Gastroesophageal sphincter (tissue), 3 donors: ENCODE results near the gene TBC1D19.

Experiments
- CTCF ChIP-seq, 4 experiments: fragments of 200-600 bp in 2 of 4; fragments of 450-650 bp in 2 of 4; sonication (generic) in 1 of 4; IDR thresholded peaks; one replicate each; pipeline ENCODE4 v1.5.1; 2017 to 2019; ENCODE audit warnings: antibody characterized with exemption in 4 of 4, mild to moderate bottlenecking in 2 of 4, moderate library complexity in 2 of 4
- EP300 ChIP-seq: sonication (generic); formaldehyde crosslinking; IDR thresholded peaks from one replicate; pipeline ENCODE4 v1.6.1; 2017; ENCODE audit warnings: antibody characterized with exemption, mild to moderate bottlenecking
- POLR2A ChIP-seq, 2 donors: fragments of 450-650 bp; IDR thresholded peaks; one replicate each; pipeline ENCODE4 v1.6.1; 2017; ENCODE audit warnings: antibody characterized with exemption in 2 of 2, mild to moderate bottlenecking in 2 of 2, moderate library complexity in 1 of 2
- POLR2AphosphoS5 ChIP-seq: sonication (generic); formaldehyde crosslinking; IDR thresholded peaks from one replicate; pipeline ENCODE4 v1.6.1; 2017; ENCODE audit warnings: antibody characterized with exemption

GRCh38 chr4:26715636-26716242 is 131.9 kb downstream of the TBC1D19 start:
- TF ChIP-seq CTCF (IDR thresholded peaks at IDR 0.05) (no peak), POLR2AphosphoS5 (no peak), EP300 (no peak), POLR2A (IDR thresholded peaks at IDR 0.05) (no peak)
